Measurements from ENCODE around the gene OR10G7.

The OR10G7 gene, protein sequence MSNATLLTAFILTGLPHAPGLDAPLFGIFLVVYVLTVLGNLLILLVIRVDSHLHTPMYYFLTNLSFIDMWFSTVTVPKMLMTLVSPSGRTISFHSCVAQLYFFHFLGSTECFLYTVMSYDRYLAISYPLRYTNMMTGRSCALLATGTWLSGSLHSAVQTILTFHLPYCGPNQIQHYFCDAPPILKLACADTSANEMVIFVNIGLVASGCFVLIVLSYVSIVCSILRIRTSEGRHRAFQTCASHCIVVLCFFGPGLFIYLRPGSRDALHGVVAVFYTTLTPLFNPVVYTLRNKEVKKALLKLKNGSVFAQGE

DNA sequence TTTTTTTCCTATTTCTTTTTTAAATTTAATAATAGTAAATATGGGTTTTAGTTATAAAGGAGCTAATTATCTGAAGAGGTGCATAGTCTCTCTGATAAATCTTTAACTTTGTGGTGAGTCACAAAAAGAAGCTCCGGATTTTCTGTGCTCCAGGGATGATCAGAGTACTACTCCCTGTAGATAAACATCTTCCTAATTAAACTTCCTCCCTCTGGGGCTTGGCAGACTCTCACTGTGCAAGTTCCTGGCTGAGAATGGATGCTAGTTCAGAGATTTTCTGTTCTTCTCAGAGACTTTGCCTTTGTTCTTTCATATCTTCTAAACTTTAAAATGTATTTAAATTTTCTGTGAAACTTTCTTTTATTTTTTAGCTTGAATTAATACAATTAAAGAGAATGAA lies at the start of gene OR10G7:
TSS of gene OR10G7 (minus strand) at position 72 of the 400 bp plus-strand sequence. CDS start 2,324 bp downstream, outside the sequence.
- no peak for DNase-seq

DNA sequence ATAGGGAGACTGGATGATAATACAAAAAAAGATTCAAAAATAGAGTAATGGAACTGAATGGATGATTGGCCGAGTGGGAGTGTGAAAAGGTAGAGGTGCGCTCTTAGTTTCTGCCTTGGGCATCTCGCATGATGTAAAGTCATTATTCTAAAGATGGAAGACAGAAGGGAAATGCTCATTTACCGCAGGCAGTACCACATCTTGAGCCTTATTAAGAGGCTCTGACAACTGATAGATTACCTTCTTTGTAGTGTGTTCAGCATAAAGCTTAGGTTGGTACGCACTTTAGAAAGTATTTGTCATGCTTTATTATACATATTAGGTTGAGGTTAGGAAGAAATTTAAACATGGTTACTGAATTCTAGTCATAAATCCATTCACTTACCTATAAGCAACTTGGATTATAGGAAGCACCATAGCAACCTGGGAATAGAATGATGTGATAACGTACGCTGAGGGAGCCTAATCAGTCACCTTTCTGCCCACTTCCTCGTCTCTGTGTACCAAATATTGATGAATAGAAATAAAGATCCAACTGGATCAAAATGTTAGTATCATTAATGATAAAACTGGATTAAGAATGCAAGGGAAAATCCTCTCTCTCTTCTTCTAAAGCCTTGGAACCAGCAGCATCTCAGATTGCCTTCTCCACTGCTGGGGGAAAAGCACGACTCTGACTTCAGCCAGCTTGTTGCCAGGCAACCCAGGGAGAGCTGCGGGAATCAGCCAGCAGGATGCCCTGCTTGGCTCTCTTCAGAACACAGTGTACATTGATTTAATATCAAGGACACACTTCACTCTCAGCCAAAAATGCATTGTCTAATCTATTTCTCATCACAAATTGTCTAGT lies 45.1 kb upstream of the OR10G7 start:
- no peak for DNase-seq

DNA sequence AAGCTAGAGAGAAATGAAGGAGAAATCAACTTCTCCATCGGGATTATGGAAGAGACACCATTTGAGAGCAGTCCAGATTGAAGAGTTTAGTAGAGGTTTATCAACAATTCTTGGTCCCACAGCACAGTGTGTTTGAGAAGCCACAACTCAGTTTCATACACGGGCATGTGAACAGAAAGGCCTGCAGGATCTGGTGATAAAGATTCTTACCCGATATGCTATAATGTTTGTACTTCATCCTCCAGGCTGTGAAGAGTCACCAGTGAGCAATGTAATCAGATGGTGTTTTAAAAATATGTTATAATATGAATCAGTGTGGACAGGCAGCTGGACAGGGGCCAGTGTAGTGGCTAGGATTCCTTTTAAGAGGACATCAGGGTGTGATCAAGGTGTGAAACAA lies 44.5 kb upstream of the OR10G7 start:
- no peak for DNase-seq

DNA sequence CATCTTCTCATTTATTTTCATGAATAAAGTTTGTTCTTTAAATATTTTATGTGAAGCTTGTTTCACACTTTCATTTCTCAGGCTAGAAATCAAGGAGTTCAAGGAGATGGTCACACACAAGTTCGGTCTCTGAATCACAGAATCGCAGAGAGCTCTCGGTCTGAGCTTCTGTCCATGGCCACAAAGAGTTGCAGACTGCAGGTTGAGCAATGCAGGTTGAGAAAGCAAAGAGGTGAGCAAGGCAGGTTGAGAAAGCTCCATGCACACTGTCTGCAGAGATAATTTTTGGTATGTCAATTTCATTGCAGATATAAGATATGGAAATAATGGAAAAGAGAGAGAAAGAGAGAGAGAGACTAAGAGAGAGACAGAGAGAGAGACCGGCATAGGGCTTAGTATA lies 41.2 kb upstream of the OR10G7 start:
- DNase-seq = no peak

DNA sequence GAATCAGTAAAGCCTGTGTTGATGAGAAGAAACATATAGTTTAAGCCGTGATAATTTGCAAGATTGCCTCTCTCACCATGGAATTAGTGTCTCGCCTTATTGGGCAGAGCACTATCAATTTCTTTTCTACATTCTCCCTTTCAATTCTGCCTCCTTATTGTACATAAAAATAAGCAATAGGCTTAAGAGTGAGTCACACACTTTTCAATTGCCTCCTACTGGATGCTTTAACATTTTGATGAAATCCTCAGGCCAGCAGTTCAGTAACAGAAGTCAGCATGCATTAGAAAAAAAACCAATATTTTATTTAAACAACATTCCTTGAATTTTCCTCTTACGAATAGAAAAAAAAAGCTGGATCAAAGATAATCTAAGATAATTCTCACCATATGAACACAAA lies 40.4 kb upstream of the OR10G7 start:
- no peak for DNase-seq

DNA sequence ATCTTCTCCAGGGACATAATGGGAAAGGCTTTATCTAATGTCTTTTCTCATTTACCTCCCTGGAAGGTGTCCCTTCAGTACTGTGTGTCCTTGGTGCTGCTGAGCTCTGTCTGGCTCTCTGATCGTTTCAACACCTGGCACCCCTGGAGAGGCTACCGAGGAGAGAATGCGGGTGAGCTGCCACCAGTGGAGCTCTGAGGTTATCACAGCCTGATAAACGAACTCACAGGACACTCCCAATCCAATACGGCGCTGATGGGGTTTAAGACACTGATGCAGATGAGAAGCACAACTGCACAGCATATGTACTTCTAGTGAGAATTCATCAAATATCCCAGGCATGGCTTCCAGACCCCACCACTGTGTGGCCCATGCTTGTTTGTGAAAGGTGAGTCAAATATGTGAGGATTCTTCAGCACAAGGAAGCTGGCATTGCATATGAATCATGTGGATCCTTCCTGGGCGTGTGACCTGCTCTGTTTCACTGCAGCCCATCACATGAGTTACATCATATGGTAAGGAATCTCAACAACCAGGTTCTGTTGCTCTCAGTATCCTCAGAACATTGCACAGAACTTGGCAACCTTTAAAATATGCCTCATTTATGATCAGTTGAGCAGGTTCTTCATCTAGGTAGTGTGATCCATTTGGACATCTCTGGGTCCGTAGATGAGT lies 39.3 kb upstream of the OR10G7 start:
- DNase-seq = no peak

DNA sequence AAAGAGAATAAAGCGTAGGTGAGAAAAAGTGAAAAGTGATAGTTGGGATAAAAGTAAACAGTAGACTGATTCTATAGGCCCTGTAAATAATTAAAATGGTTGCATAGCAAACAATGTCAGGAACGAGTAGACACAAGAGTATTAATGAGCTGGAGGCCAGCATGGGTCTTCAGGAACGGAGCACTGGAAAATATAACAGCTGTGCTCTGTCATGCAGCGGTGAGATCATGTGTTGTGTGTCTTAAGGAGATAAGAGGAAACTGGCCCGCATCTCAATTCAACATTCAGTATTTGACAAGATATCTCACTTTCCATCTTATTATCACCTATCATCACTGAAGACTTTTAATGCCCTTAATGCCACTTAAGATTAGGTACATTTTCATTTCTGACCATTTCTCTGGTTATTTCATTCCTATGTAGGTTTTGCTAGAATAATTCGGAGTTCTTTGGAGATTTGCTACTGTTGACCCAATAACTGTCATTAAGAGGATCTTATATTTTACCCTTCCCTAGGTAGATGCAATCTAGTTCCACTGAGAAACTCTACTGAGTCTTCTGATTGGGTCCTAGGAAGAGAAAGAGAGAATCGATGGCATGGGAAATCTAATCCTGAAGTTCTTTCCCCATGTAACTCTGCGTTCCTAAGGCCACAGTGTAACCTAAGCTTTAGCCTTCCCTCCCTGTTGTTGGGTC lies 38.7 kb upstream of the OR10G7 start:
- DNase-seq = no peak

DNA sequence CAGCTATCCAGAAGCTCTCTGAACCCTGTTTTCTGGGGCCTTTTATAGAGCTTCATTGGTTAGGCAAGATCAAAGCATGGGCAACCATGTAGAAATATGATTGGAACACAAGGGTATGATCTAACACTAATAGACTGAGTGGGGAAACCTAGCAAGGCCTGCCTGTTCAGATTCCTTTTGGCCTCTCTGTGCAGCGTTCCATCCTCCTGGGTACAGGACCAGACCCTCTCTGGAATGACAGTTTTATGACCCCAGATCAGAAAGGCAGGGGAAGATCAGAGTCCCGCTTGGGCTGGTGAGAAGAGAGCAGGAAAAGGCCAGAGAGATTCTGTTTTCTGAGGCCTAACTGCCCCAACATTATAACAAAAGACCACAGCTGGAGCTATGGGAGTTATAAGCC lies 37.5 kb upstream of the OR10G7 start:
- DNase-seq = no peak

DNA sequence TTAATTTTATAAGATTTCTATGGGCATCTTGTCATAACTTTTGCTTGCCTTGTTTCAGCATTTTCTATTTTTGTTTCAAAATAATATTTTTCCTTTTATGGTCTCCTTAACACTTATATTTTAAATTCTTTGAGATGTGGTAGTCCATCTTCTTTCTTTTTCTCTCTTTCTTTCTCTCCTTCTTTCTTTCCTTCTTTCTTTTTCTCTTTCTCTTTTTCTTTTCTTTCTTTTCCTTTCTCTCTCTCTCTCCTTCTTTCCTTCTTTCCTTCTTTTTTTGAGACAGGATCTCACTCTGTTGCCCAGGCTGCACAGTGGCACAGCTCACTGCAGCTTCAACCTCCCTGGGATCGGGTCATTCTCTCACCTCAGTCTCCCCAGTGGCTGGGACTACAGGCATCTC lies 36.1 kb upstream of the OR10G7 start:
- no peak for DNase-seq

DNA sequence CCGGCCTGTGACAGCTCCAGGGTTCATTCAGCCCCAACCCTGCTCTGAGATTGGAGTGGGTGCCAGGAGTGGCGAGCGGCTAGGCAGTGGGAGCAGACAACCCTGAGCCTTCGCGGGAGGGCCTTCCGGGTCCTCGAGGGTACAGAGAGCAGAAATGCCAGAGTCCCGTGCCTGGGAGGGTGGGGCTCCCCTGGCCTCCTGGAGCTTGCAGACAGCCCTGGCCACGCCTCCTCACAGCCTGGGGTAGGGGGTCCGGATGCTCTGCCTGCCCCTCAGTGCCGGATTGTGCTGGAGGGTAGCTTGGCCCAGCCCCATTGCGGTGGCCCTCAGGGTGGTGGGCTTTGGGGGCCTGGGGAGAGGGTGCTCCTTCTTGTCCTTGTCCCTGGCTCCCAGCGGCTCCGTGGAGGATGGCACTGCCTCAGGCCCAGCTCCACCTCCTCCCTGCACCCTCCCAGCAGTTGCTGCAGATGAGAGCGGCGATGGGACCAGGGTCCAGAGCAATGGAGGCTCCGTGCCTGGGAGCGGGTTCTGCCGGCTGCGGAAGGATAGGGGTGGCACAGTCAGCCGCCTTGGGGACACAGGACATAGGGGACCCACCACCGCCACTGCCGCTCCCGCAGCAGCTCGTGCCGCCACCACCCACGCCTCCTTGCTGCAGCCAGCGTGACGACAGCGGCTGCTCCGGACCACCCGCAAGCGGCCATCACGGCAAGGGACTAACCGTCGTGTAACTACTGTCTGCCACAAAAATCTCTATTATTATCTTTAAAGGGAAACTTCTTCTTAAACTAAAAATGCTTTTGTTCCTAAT lies 34.9 kb upstream of the OR10G7 start:
- DNase-seq = no peak

DNA sequence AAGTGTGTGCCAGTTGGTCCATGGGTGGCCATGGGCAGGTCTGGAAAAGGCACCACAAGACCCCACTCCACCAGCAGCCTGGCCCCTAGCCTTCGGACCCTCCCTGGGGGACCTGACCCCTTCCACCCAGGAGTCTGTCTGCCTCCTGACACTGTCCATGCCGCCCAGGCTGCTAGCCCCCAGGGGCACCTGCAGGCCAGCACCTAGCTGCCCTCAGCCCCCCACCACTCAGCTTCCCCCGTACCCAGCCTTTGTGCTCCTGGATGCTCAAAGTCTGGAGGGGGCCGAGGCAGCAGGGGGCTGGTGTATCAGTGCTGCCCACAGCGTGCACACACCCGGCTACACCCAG lies 34.3 kb upstream of the OR10G7 start:
- DNase-seq = no peak

DNA sequence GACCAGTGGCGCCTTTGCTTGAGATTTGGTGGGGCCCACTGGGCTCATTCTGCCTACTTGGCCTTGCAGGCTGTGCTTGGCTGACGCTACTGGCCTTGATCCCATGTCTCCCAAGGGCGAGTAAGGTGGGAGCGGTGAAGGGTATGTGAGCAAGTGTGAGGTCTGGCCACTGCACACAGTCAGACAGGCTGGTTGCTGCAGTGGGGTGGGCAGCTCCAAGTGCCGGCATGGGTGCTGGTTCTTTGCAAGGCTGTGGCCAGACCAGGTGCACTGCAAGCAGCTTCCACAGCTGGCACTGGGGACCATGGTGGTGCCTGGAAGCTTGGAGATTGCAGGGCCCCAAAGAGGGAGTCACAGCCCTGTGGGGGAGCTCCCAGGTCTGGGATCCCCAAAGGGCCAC lies 33.4 kb upstream of the OR10G7 start:
- DNase-seq = no peak

DNA sequence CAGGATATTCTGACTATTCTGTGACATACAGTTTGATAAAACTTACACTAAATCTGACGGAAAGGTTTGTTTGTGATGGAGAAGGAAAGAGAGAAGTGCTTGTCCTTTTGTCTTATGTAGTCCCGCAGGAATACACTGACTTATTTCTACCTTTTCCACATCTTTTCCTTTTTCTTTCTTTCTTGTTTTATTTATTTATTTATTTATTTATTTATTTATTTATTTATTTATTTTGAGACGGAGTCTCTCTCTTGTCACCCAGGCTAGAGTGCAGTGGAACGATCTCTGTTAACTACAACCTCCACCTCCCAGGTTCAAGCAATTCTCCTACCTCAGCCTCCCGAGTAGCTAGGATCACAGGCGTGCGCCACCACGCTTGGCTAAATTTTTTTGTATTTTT lies 31.0 kb upstream of the OR10G7 start:
- no peak for DNase-seq

DNA sequence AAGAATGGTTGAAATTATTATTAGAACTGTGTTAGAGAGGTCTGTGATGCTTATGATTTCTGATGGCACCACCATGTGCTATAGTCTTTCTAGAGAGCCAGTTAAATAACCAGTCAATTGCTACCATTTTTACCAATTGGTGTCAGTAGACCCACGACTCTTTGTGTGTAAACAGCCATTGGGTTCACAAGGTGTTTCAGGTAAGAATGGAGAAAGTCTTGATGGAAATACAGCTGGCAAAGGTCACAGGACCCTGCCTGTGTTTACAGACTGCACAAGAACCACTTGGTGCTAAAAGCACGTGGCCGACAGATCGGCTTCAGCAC lies 30.5 kb upstream of the OR10G7 start:
- DNase-seq = no peak

DNA sequence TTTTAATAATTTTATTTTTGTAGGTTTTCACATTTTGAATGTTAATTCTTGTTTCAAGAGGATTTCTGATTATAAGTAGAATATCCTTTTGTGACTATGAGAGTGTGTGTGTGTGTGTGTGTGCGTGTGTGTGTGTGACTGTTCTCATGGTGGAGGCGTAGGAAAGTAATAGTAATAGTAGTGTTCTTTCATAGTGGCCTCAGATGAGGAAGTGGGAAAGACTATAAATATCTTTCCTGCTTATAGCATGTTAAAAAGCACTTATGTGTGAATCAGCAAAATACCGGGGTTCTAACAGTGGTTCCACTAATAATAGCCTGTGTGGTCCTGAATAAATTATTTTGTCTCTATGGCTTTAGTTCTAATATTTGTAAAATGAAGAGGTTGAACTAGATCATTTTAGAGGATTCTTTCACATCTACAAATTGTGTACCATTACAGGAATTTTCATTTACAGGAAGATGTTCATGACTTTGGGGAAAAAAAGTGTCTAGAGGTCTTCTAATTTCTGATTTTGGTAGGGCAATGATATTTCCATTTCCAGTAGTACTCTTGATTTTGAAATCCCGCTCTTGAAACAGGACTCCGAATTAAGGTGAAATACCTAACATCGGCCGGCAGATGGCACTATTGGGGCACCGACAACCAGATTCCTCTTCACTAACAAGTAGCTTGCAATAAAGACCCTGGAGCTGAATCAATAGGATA lies 29.9 kb upstream of the OR10G7 start:
- DNase-seq = peak; percentile 57

DNA sequence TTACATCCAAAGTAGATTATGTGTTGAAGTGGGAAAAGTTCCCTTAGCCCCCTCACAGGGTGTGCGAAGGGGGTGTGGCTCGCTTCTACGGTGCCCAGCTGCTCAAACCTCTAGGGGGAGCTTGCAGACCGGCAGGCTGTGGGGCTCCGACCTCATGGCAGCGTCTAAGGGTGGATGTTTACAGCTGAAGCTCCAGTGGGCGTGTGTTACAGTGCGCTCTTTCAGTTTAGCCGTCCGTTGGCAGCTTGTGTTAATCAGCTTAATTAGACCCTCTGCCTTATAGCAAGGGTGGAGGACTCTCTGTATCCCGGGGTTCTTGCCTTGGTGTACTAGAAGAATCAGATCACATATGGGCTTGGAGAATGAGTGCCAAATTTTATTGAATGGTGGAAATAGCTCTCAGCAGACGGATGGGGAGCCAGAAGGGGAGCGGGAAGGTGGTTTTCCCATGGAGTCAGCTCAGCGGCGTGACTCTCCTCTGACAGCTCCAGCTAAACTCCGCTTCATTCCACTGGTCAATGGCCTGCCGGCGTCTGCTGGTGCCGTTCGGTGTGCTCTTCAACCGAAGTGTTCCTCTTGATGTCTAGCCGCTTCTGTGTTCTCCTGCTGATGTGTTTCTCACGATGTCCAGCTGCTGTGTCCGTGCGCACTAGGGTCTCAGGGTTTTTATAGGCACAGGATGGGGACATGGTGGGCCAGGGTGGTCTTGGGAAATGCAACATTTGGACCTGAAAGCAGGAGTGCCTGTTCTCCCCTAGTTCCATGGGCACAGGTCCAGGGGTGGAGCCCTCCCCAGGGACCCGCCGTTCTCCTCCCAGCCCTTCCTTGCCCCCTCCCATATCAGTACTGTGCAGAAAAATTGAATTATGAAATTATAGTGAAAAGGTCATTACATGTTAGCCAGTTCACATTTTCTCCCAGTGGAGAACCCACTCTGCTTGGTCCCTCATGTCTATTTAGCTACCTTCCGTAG lies 28.6 kb upstream of the OR10G7 start:
- peak; percentile 59 for DNase-seq

DNA sequence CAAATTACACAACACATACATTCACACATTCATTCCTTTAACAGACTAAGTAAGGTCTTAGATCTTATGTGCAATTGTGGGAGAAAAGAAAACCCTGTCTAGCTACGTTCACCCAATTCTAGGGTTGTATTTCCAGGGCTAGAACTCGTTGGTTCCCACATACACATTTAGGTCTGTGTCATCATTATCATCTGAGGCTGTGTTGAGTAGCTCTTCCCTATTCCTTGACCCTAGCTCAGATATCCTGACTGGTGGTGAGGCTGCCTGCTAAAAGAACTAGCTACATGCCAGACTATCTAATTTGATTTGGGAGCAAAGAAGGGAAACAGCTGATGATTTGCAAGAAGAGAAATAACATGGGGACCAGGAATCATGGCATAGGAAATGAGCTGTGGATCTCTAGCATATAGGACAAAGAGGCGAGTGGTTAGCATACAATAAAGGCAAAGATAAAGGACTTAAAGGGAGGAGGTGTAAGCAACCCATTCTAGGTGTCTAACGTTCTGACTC lies 27.5 kb upstream of the OR10G7 start:
- no peak for DNase-seq

DNA sequence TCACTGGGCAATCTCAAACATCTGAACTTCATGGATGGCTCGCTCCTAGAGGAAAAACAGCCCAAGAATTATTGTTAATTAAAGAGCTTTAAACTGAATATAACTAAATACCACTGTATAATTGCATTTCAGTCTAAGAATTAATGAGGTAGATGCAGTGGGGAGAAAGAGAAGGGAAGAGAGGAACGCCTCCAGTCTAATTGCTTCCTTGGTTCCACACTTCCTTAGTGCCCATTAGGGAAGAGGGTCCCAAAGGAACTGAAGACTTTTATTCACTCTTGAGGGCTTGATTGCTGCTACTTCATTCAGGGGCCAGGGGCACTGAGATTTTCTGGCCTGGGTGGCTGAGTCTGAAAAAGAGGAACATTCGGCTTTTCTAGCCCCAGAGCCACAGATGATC lies 11.8 kb upstream of the OR10G7 start:
- DNase-seq = no peak

DNA sequence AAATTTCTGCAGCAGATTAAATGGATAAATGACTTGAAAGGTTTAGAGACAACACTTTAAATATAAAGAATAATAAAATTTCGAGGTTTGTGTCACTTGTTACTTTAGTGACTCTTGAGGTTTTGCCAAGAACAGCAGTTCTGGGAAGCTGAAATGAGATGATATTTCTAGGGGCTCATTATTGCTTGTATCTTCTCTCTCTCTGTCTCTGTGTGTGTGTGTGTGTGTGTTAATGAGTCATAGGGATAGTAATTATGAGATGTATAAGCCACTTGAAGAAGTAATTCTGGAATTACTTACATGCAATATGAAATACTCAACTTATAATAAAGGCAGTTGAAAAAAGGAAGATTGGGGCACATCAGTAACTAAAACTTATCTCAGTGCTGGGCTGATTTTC lies 9.6 kb upstream of the OR10G7 start:
- DNase-seq = no peak

DNA sequence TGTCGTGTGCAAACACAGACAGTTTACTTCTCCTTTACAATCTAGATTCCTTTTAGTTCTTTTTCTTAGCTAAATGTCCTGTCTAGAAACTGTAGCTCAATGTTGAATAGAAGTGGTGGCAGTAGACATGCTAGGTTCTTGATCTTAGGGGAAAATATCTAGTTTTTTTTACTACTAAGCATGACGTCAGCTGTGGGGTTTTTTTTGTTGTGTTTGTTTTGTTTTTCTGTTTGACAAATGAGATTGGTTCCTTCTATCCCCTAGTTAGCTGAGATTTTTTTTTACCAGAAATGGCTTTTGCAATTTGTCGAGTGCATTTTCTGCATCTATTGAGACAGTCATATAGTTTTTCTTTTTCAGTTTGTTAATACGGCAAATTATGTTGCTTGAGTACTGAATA lies 2.3 kb upstream of the OR10G7 start:
- DNase-seq = no peak

DNA sequence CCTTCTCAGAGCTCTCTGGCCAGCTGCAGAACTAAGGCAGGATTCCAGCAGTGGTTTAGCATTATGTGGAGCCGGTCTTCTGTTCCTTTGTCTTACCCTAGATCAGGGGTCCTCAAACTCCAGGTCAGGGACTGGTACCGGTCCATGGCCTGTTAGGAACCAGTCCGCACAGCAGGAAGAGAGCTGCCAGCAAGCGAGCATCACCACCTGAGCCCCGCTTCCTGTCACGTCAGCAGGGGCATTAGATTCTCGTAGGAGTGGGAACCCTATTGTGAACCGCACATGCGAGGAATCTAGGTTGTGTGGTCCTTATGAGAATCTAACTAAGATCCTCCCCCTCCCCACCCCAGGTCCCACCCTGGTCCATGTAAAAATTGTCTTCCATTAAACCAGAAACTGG lies 1.6 kb downstream of the OR10G7 start:
- no peak for DNase-seq

Measured in CD4-positive, alpha-beta T cell treated with Interferon gamma for 1 hour (primary cell).